Liver (tissue), 9 donors: ENCODE results near the gene AIDA. TPM values are rescaled to one million over a fixed set of nuclear protein-coding genes. Genes with fewer than 3 reads are reported as not detected.

Source experiments
- DNase-seq: peaks from one replicate; pipeline ENCODE4 v3.0.0-alpha.2; 2017; ENCODE audit warnings: low spot score
- H3K27ac ChIP-seq, 2 donors: one replicate each; pipeline ENCODE4 v1.7.0; 2013; ENCODE audit warnings: inconsistent platforms in 2 of 2, low read length in 2 of 2, control low read depth in 1 of 2, low read depth in 1 of 2, mild to moderate bottlenecking in 1 of 2
- H3K27me3 ChIP-seq, 4 donors: one replicate each; pipeline versions ENCODE4 v1.6.1 to v1.7.0; 2013; ENCODE audit warnings: low read length in 3 of 4, inconsistent platforms in 1 of 4, mild to moderate bottlenecking in 1 of 4, moderate library complexity in 1 of 4; ENCODE audit not compliant: control insufficient read depth in 4 of 4, insufficient read depth in 4 of 4
- H3K36me3 ChIP-seq, 4 donors: one replicate each; pipeline versions ENCODE4 v1.6.1 to v1.7.0; 2013; ENCODE audit warnings: low read length in 3 of 4, mild to moderate bottlenecking in 3 of 4, low read depth in 1 of 4, moderate library complexity in 1 of 4; ENCODE audit not compliant: control insufficient read depth in 4 of 4, insufficient read depth in 3 of 4
- H3K4me1 ChIP-seq, 4 donors: one replicate each; pipeline versions ENCODE4 v1.6.1 to v1.7.0; 2013; ENCODE audit warnings: low read length in 3 of 4, mild to moderate bottlenecking in 3 of 4, moderate library complexity in 1 of 4; ENCODE audit not compliant: control insufficient read depth in 4 of 4, insufficient read depth in 4 of 4
- H3K4me3 ChIP-seq, 3 donors: one replicate each; pipeline versions ENCODE4 v1.6.1 to v1.7.0; 2013; ENCODE audit warnings: low read length in 3 of 3, control low read depth in 1 of 3, low read depth in 1 of 3, mild to moderate bottlenecking in 1 of 3
- H3K9ac ChIP-seq, 2 donors: one replicate each; pipeline ENCODE4 v1.7.0; 2013; ENCODE audit warnings: low read length in 2 of 2, mild to moderate bottlenecking in 2 of 2, moderate library complexity in 2 of 2, control low read depth in 1 of 2, low read depth in 1 of 2
- H3K9me3 ChIP-seq, 4 donors: one replicate each; pipeline versions ENCODE4 v1.6.1 to v1.7.0; 2013; ENCODE audit warnings: low read length in 3 of 4; ENCODE audit not compliant: control insufficient read depth in 4 of 4
- CTCF ChIP-seq: fragments of 150-350 bp; IDR thresholded peaks from 2 replicates; pipeline ENCODE4 v1.5.1; 2017; ENCODE audit warnings: improper control_type of control experiment, low read depth, low read length; ENCODE audit not compliant: missing input control
- EGR1 ChIP-seq, 2 donors: IDR thresholded peaks; 2 replicates each; pipeline ENCODE4 v1.6.1; 2016 to 2018; ENCODE audit warnings: antibody characterized with exemption in 2 of 2, low read depth in 2 of 2
- FOXA1 ChIP-seq: IDR thresholded peaks from 2 replicates; pipeline ENCODE4 v1.6.1; 2016; ENCODE audit warnings: antibody characterized with exemption
- GABPA ChIP-seq, 2 donors: IDR thresholded peaks in 1 of 2; conservative IDR thresholded peaks in 1 of 2; 2 replicates each; pipeline ENCODE4 v1.6.1; 2016; ENCODE audit warnings: antibody characterized with exemption in 2 of 2, mild to moderate bottlenecking in 1 of 2, moderate library complexity in 1 of 2
- HNF4A ChIP-seq, 2 donors: conservative IDR thresholded peaks; 2 replicates each; pipeline ENCODE4 v1.6.1; 2016; ENCODE audit warnings: antibody characterized with exemption in 2 of 2, mild to moderate bottlenecking in 2 of 2
- HNF4G ChIP-seq: IDR thresholded peaks from 2 replicates; pipeline ENCODE4 v1.6.1; 2016; ENCODE audit warnings: antibody characterized with exemption
- MAX ChIP-seq: IDR thresholded peaks from 2 replicates; pipeline ENCODE4 v1.6.1; 2016; ENCODE audit warnings: antibody characterized with exemption
- NR2F2 ChIP-seq: IDR thresholded peaks from 2 replicates; pipeline ENCODE4 v1.6.1; 2016; ENCODE audit warnings: antibody characterized with exemption
- RAD21 ChIP-seq, 2 donors: IDR thresholded peaks; 2 replicates each; pipeline ENCODE4 v1.6.1; 2016; ENCODE audit warnings: antibody characterized with exemption in 2 of 2, mild to moderate bottlenecking in 2 of 2
- REST ChIP-seq: IDR thresholded peaks from 2 replicates; pipeline ENCODE4 v1.6.1; 2016; ENCODE audit warnings: antibody characterized with exemption, mild to moderate bottlenecking
- RXRA ChIP-seq, 2 donors: IDR thresholded peaks; 2 replicates each; pipeline ENCODE4 v1.6.1; 2017 to 2018; ENCODE audit warnings: antibody characterized with exemption in 2 of 2, mild to moderate bottlenecking in 1 of 2
- SP1 ChIP-seq: IDR thresholded peaks from 2 replicates; pipeline ENCODE4 v1.6.1; 2018; ENCODE audit warnings: antibody characterized with exemption, mild to moderate bottlenecking
- TAF1 ChIP-seq: conservative IDR thresholded peaks from 2 replicates; pipeline ENCODE4 v1.6.1; 2016; ENCODE audit warnings: antibody characterized with exemption, mild to moderate bottlenecking
- YY1 ChIP-seq: IDR thresholded peaks from 2 replicates; pipeline ENCODE4 v1.6.1; 2016; ENCODE audit warnings: antibody characterized with exemption, mild to moderate bottlenecking
- WGBS: extraction: QIAGEN DNeasy Blood & Tissue Kit; methylation state at CpG from one replicate; pipeline ENCODE4 v1.1.7; 2013; 5-methylcytosine and 5-hydroxymethylcytosine counted together
- polyA plus RNA-seq, 2 donors: library from polyadenylated mRNA; stranded (reverse) in 1 of 2; unstranded in 1 of 2; fragments of 200-250 nt in 1 of 2; fragments of >200 nt in 1 of 2; fragmentation: Nextera tagmentation in 1 of 2; extraction: Ambion mirVana in 1 of 2; gene quantifications; one replicate each; pipeline versions ENCODE4 v1.2.1 to v1.2.3, GENCODE V29; 2013 to 2015
- total RNA-seq, 2 donors: library from RNA; depleted of rRNA; stranded (reverse); fragments of >200 nt; gene quantifications; one replicate each; pipeline ENCODE4 v1.2.3, GENCODE V29; 2014
- donor health status: healthy.
- donor health status: healthy.
- donor health status: healthy.
- donor health status: healthy.
- donor health status: healthy.

AIDA gene
- total and polyA plus RNA-seq, 4 donors, result 9.3 to 48.2 (median 21.5) TPM

GRCh38 chr1:222759451-222760035 lies 47.3 kb upstream of the AIDA start:
- Histone ChIP-seq H3K27me3 (no peaks in the 10 kb centered on the region), H3K36me3 (no peaks in the 10 kb centered on the region), H3K9me3 (no peaks in the 10 kb centered on the region), H3K4me1 (no peaks in the 10 kb centered on the region), H3K4me3 (no peak overlapping the region), H3K9ac (no peak overlapping the region), H3K27ac (no peak overlapping the region)
- TF ChIP-seq CTCF, result no peak
- TF ChIP-seq RAD21 (IDR thresholded peaks at IDR 0.05), result no peak
- no peak for TF ChIP-seq REST
- no peak for TF ChIP-seq HNF4A (conservative IDR thresholded peaks at IDR 0.05)
- no peak for TF ChIP-seq TAF1
- TF ChIP-seq YY1, result no peak
- TF ChIP-seq NR2F2, result no peak
- no peak for TF ChIP-seq MAX
- no peak for TF ChIP-seq GABPA (IDR thresholded peaks at IDR 0.05 in 1 of 2, conservative IDR thresholded peaks at IDR 0.05 in 1 of 2)
- TF ChIP-seq SP1, result no peak
- TF ChIP-seq EGR1 (IDR thresholded peaks at IDR 0.05; ENCODE audit: low read depth in 2 of 2), result no peak
- TF ChIP-seq HNF4G, result no peak
- no peak for TF ChIP-seq FOXA1
- WGBS, result 88% methylated on average over 5 of the region's 5 CpGs
- DNase-seq, result no peak

GRCh38 chr1:222757646-222758268 lies 45.5 kb upstream of the AIDA start:
- no peaks in the 10 kb centered on the region for H3K36me3 ChIP-seq
- H3K4me1 ChIP-seq, result no peaks in the 10 kb centered on the region
- no peaks in the 10 kb centered on the region for H3K9me3 ChIP-seq
- H3K4me3 ChIP-seq, result no peak overlapping the region
- H3K27ac ChIP-seq, result no peak overlapping the region
- TF ChIP-seq RXRA (IDR thresholded peaks at IDR 0.05) (no peak), HNF4G (no peak), MAX (no peak)
- WGBS, result 82% methylated on average over 10 of the region's 10 CpGs
- no peaks in the 10 kb centered on the region for H3K27me3 ChIP-seq
- no peak for DNase-seq
- no peak overlapping the region for H3K9ac ChIP-seq
